ENCODE results near the gene OTUB1. TPM values are rescaled to one million over a fixed set of nuclear protein-coding genes. Genes with fewer than 3 reads are reported as not detected.

The OTUB1 gene
- total and polyA plus RNA-seq, 2 of the 13 experiments (the other 11 are each of a cell fraction or from before 2014, with no cell fraction given): 58.8 to 130 TPM

DNA sequence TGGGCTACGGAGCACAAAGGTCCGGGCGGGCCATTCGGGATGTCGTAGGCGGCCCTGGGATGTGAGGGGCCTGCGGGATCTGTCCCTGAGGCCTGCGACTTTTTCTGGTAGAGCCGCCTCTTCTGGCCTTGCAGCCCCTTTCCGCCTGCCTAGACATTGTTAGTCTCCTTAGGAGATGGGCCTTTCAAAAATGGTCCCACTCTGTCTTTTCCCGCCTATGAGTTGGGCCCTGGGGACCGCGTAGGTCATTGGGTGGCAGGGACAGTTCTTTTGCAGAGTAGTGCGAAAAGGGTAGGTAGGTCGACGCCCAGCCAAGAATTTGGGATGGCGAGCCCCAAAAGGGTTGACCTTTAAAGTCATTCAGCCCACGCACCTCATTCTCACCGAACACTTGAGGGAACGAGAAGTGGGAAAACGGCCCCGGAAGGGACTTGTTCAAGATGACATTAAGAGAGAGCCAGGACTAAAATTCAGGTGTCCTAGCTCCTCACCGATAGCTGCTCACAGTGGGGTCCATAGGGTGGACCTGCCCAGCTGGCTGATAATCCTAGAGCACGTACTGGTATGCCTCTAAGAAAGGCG is 785 bp downstream of the OTUB1 start (continued):
- TF ChIP-seq ARHGAP35 (CRISPR knock-in tag; IDR thresholded peaks at IDR 0.05; ENCODE audit: borderline replicate concordance) (0 out of 2 replicates have a peak, but pooled peaks have one; percentile 18), KDM4B (CRISPR knock-in tag; IDR thresholded peaks at IDR 0.05) (no peak), ZBTB42 (CRISPR knock-in tag; IDR thresholded peaks at IDR 0.05) (no peak), SAFB2 (CRISPR knock-in tag; IDR thresholded peaks at IDR 0.05; ENCODE audit: borderline replicate concordance, low read depth) (no peak), MTA1 (CRISPR knock-in tag; IDR thresholded peaks at IDR 0.05; ENCODE audit: borderline replicate concordance) (no peak), ATF1 (CRISPR knock-in tag; IDR thresholded peaks at IDR 0.05) (no peak), ETV6 (CRISPR knock-in tag; conservative IDR thresholded peaks at IDR 0.05) (no peak), NAIF1 (CRISPR knock-in tag; IDR thresholded peaks at IDR 0.05; ENCODE audit: borderline replicate concordance) (no peak), ZSCAN20 (CRISPR knock-in tag; IDR thresholded peaks at IDR 0.05; ENCODE audit: borderline replicate concordance) (no peak), DNMT3B (CRISPR knock-in tag; conservative IDR thresholded peaks at IDR 0.05) (no peak), ZNF230 (CRISPR knock-in tag; IDR thresholded peaks at IDR 0.05) (no peak), ZNF776 (CRISPR knock-in tag; IDR thresholded peaks at IDR 0.05) (0 out of 2 replicates have a peak, but pooled peaks have one; percentile 84), STAG1 (CRISPR knock-in tag; IDR thresholded peaks at IDR 0.05) (no peak), NONO (IDR thresholded peaks at IDR 0.05) (no peak), NONO (CRISPR knock-in tag; conservative IDR thresholded peaks at IDR 0.05) (no peak), ZNF296 (CRISPR knock-in tag; conservative IDR thresholded peaks at IDR 0.05) (0 out of 2 replicates have a peak, but pooled peaks have one; percentile 53), MIER3 (CRISPR knock-in tag; IDR thresholded peaks at IDR 0.05; ENCODE audit: borderline replicate concordance) (no peak), ZNF841 (CRISPR knock-in tag; IDR thresholded peaks at IDR 0.05; ENCODE audit: borderline replicate concordance) (no peak), MYC (CRISPR knock-in tag; IDR thresholded peaks at IDR 0.05; ENCODE audit: borderline replicate concordance) (no peak), ZNF17 (CRISPR knock-in tag; IDR thresholded peaks at IDR 0.05) (no peak), PCBP1 (IDR thresholded peaks at IDR 0.05; ENCODE audit: borderline replicate concordance, low read depth, low read length) (no peak), CREM (IDR thresholded peaks at IDR 0.05) (no peak), CREM (CRISPR knock-in tag; IDR thresholded peaks at IDR 0.05) (no peak), ZNF501 (CRISPR knock-in tag; IDR thresholded peaks at IDR 0.05) (peak; percentile 8; the same call in 1 of the 2 replicates), ZBTB38 (CRISPR knock-in tag; IDR thresholded peaks at IDR 0.05) (no peak), NR3C1 (CRISPR knock-in tag; IDR thresholded peaks at IDR 0.05) (no peak)
- TF ChIP-seq, protein P1, sequence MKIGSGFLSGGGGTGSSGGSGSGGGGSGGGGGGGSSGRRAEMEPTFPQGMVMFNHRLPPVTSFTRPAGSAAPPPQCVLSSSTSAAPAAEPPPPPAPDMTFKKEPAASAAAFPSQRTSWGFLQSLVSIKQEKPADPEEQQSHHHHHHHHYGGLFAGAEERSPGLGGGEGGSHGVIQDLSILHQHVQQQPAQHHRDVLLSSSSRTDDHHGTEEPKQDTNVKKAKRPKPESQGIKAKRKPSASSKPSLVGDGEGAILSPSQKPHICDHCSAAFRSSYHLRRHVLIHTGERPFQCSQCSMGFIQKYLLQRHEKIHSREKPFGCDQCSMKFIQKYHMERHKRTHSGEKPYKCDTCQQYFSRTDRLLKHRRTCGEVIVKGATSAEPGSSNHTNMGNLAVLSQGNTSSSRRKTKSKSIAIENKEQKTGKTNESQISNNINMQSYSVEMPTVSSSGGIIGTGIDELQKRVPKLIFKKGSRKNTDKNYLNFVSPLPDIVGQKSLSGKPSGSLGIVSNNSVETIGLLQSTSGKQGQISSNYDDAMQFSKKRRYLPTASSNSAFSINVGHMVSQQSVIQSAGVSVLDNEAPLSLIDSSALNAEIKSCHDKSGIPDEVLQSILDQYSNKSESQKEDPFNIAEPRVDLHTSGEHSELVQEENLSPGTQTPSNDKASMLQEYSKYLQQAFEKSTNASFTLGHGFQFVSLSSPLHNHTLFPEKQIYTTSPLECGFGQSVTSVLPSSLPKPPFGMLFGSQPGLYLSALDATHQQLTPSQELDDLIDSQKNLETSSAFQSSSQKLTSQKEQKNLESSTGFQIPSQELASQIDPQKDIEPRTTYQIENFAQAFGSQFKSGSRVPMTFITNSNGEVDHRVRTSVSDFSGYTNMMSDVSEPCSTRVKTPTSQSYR (CRISPR knock-in tag; IDR thresholded peaks at IDR 0.05; ENCODE audit: borderline replicate concordance): no peak
- TF ChIP-seq, protein P2, sequence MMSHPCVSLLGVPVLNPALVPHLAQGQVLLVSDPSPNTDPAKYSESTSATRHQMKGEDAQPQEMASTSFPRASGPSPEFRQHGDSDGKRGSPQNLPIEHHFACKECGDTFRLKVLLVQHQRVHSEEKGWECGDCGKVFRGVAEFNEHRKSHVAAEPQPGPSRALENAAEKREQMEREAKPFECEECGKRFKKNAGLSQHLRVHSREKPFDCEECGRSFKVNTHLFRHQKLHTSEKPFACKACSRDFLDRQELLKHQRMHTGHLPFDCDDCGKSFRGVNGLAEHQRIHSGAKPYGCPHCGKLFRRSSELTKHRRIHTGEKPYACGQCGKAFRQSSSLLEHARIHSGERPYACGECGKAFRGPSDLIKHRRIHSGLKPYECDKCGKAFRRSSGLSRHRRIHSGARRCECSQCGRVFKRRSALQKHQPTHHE (CRISPR knock-in tag; IDR thresholded peaks at IDR 0.05; ENCODE audit: borderline replicate concordance): no peak
- TF ChIP-seq, protein P3, sequence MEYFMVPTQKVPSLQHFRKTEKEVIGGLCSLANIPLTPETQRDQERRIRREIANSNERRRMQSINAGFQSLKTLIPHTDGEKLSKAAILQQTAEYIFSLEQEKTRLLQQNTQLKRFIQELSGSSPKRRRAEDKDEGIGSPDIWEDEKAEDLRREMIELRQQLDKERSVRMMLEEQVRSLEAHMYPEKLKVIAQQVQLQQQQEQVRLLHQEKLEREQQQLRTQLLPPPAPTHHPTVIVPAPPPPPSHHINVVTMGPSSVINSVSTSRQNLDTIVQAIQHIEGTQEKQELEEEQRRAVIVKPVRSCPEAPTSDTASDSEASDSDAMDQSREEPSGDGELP (IDR thresholded peaks at IDR 0.05; ENCODE audit: borderline replicate concordance, low read depth): no peak
